Stimulated activated CD8-positive, alpha-beta memory T cell treated with anti-CD3 and anti-CD28 coated beads, Interleukin-4, amount 100 ng/mL, for 48 hours (primary cell): ENCODE data around the gene C10orf71.

ENCODE experiments used
- DNase-seq: peaks from one replicate; pipeline ENCODE4 v3.0.0-alpha.2; 2020

C10orf71 gene, protein sequence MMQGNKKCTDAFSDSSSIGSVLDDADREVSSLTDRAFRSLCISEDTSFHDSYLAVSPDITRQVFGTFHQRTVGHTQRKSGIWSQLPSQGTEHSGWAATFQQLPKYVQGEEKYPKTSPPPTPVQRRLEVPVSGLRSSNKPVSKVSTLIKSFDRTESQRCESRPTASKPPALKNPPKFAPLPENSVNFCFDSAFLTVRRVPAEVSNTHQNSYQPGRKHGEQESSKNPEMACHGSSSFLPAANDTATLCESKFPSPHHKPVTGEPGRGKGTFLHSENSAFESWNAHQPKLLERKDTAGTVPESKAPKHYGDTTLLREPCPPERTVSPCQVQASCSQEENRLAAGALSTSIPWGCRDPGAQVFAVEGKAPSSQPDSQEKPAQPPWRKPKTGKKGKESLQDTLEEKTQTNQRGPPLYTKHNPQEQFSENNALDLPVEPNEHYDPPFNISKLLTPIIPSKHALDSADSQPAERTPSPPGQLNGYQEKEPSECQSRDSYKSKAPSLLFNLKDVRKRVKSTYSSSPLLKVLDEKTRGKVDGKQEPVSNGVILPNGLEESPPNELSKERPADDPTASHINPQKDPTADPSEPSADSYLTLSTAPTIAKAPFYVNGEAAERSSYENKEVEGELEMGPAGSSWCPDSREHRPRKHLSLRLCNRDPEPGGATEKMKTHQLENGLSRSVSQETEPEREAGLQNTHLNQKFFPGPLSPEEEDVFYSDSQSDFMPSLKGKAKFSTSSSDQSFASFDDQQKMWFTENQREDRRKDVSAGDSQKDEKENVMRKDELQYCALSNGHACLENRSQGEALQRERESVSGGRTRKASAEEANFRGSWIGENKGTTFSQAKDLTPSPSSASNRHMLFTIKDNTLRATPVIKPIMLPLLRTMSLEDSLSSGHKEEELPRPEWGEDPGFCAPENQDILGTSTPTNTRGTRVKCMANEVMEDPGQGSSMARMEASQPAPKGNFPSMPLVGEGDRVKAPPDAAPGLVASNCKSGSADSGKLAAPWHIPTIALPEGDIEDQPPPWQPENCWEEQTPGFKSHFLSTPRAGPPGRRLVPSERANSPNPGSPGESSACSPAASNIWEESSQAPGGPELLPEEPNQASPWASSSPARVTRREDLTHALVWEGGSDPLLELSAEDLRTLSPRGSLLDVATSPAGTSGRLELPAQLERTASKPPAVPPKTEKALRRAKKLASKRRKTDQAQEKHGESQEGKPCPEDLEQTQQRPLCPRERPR (N-terminal part only)

DNA sequence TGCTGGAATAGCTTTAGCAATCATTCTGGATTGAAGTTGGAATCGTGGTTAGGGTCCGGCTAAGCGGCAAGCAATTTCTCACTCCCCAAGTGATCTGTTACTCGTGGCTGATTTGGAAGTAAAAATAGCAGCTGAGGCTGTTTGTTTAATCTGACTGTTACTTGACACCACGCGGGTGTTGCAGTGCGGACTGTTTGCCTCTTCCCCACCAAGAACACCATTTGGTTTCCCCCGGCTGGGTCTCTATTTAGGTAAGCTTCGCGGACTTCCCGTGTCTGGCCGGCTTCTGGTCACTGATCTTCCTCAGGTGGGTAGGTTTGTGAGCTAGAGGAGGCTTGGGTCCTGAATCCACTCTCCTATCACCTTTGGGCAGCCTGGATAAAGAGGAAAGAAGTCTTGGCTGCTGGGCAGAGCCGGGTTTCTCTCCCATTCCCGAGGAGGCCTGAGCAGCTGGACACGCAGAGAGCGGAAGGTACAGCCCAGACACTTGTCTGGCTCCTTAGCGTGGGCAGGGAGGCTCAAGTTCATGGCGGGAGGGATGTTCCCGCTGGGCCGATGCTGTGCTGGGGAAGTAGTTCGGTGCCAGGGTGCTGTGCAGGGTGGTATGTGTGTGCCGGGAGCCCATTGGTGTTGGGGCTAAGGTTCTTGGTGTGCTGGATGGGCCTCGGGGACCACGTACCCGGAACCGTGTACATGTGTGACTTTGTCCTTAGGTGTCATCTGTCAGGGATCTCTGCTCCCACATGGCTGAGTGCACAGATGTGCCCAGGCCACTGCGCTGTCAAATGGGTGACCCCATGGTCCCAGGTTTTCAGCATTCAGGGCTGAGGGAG is at the start of gene C10orf71:
C10orf71 (plus strand) TSS at position 188 of the 833 bp plus-strand sequence. CDS start 23,376 bp downstream, outside the sequence.
- no peak for DNase-seq

DNA sequence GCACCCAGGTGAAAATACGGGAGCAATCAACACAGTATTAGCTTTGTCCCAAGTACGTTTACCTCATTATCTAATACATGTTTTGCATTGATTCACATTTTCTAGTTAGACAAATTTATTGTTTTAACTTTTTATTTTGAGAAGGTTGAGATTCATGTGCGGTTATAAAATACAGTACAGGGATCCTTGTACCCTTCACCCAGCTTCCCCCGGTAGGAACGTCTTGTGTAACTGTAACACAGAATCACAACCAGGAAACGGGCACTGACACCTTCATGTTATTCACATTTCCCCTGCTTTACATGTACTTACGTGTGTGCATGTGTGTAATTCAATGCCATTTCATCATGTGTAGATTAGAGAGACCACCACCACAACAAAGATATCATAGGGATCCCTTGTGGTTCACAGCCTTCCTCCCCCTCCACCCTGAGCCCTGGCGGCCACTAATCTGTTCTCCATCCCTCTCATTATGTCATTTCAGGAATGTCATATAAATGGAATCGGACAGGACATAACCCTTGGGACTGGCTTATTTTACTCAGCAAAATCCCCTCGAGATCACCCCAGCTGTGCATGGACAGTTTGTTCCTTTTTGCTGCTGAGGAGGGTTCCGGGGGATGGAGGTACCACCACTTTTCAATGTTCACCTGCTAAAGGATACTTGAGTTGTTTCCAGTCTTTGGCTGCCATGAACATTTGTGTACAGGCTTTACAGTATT is 46.5 kb upstream of the C10orf71 start:
- DNase-seq: no peak

DNA sequence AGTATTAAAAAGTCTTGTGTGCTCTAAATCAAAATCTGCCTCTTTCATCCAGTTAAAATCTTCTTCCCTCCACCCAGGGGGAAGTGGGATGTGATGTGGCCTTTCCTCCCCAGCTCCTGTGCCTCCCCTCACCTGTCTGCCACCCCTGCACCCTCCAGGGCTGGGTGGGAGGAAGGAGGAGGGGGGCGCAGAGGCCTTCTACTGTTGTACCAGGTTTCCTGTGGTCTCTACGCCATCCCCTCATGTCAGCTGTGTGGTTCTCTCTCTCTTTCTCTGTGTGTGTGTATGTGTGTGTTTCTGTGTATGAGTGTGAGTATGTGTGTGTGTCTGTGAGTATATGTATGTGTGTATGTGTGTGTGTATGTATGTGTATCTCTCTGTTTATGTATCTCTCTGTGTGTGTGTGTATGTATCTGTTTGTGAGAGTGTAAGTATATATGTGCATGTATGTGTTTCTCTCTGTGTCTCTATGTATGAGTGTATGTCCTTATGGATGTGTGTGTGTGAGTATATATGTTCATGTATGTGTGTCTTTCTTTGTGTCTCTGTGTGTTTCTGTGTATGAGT is 45.5 kb upstream of the C10orf71 start:
- DNase-seq: no peak

DNA sequence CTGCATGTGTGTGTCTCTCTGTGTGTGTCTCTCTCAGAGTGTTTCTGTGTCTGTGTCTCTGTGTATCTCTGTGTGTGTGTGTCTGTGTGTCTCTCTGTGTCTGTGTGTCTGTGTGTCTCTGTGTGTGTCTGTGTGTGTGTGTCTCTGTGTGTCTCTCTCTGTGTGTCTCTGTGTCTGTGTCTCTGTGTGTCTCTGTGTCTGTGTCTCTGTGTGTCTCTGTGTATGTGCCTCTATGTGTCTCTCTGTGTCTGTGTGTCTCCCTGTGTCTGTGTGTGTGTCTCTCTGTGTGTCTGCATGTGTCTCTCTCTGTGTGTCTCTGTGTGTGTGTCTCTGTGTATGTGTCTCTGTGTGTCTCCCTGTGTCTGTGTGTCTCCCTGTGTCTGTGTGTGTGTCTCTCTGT is 44.8 kb upstream of the C10orf71 start:
- no peak for DNase-seq

DNA sequence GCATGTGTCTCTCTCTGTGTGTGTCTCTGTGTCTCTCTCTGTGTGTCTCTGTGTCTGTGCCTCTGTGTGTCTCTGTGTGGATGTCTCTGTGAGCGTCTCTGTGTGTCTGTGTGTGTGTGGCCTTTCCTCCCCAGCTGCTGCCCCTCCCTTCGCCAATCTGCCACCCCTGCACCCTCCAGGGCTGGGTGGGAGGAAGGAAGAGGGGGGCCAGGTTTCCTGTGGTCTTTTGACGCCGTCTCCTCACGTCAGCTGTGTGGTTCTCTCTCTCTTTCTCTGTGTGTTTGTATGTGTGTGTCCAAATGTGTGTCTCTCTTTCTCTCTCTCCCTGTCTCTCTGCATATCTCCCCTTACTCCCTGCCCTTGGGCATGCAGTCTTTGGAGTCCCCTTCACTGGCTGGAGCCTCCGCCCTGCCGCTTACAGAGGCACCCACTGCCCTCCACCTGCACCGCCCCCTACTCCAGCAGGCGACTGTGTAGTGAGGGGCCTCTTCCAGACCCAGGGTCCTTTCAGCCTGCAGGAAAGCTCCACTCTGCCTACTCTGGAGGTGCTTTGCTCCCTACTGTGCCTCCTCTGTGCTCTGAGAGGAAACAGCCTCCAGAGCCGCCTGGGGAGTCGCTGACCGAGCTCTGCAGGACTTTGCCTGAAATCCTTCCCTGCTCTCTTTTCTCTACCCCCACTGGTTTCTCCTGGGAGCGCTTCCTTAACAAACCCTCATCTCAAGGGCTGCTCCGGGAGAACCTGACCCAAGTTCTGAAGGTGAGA is 44.2 kb upstream of the C10orf71 start:
- DNase-seq: peak; percentile 35

DNA sequence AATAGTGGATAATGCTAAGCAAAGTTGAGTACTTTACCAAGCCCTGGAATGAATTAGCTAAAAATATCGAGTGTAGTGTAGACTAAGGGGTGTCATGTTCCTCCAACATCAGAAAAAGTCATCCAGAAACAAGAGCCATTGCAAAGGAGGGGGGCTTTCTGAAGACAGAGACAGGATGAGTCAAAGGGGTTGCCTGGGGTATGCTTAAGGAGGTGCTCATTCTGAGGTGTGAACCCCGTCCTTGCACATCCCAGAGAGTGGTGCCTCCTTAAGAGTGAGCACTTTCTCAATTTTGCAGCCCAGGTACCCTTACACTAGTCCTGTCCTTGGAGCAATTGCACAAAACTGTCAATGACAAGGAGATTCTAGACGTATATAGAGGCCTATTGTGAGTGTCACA is 43.1 kb upstream of the C10orf71 start:
- DNase-seq: no peak

DNA sequence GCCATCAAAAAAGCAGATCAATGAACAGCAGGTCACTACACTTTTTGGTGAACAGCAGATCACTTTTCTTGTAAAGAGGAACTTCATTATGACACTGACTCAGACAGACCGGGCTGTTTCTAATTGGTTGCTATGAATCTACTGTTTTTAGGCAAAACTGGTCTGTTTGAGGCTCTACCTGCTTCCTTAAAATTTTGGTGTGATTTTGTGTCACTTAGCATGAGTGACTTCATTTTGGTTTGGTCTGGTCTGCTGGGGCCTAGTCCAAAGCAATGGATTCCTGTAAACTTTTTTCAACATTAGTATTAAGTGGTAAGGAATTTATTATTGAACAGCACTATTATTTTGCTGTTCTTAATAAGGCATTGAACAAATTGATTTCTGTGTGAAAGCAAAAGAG is 41.8 kb upstream of the C10orf71 start:
- no peak for DNase-seq

DNA sequence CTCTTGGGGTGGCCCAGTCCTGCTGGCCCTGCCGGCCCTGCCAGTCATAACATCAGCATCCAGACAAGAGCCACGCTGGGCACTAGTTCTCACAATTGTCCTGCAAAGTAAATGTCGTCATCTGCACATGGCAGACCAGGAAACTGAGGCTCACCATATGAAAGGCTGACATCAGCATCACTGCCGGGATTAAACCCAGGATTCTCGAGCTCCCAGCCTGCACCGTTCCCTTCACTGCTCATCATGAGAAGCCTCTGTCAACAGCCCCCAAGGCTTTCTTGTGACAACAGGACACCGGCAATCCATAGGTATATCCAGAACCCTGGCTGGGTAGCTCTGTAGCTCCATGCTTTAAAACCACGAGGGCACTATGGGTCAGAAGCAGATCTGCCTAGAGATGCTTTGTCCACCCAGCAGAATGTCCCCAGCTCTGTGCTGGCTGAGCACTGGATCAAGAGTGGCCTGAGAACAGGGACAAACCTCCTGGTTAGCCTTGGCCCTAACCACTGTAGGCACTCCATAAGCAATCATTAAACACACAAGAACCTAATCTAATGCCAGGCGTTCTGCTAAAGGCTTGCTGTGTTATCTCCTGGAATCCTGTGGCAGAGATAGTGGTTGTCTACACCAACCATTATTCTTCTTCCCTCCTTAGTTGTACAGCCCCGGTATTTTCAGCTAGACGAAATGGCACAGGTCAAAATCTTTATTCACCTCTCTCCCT is 41.2 kb upstream of the C10orf71 start:
- no peak for DNase-seq

DNA sequence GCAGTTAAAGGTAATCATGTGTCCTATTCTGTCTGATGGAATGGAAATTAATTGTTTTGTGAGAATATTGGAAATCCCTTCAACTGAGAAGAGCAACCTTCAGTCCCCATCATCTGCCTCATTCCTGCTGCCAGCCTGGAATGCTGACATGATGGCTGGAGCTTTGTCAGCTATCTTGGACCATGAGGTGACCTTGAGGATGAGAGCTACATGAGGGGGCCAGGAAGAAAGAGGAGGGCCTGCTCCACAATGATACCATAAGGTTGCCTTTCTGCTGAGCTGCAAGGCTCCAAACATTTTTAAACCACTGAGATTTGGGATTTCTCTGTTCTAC is 40.7 kb upstream of the C10orf71 start:
- DNase-seq: no peak

DNA sequence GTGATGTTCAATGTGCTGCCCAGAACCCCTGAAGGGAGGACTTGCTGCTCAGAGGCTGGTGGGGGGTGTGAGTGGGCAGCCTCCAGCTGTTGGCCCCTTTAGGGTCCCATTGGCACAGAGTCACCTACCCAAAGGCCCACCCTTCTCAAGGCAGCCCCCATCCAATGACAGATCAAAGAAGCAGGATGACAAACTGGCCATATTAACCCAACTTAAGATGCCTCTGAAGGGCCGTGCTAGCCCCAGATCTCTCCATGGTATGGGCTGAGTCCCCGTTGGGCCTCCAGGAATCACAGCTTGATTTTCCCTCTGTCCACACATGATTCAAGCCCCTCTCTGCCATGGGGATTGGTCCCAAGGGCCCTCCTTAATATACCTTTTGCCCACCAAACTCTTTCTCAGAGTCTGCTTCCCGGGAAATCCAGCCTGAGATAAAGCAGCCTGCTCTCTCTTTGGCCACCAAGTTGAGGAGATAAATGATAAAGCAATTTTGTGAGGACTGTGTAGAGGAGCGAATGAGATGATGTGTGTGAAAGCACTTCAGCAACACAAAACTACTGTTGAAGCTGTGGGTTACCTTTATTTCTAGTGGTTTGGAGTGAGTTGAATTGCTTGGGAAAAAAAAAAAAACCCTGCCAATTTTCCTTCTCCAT is 38.2 kb upstream of the C10orf71 start:
- no peak for DNase-seq

DNA sequence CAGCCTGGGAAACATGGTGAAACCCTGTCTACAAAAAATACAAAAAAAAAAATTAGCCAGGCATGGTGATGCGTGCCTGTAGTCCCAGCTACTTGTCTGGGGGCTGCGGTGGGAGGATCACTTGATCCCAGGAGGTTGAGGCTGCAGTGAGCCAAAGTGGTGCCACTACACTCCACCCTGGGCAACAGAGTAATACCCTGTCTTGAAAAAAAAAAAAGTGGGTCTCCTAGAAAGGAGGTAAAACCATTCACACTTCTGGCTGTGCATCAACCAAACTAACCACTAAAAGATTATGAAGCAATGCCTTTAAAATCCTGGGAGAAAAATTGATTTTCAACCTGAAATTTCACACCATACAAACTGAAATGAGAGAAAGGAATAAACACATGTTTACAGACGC is 35.4 kb upstream of the C10orf71 start:
- no peak for DNase-seq

DNA sequence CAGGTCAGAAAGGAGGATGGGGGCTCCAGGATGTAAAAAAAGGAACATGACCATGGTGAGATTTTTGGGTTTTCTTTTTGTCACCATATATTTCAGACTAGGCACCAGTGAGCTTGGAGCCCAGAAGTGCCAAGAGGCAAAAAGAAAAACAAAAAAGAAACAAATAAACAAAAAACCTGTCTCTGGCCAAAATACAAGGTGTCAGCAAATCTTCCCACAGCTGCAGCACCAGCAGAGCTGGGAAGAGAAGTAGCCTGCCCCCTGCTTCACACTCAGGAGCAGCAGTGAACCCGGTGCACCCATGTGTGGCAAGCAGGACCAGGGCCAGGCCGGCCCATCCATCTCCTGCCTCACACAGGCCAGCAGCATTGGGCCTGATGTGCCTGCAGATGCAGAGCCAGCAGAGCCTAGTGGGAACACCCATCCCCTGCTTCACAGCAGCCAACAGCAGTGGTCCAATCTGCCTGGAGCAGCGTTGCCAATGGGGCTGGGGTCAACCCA is 34.7 kb upstream of the C10orf71 start:
- no peak for DNase-seq

DNA sequence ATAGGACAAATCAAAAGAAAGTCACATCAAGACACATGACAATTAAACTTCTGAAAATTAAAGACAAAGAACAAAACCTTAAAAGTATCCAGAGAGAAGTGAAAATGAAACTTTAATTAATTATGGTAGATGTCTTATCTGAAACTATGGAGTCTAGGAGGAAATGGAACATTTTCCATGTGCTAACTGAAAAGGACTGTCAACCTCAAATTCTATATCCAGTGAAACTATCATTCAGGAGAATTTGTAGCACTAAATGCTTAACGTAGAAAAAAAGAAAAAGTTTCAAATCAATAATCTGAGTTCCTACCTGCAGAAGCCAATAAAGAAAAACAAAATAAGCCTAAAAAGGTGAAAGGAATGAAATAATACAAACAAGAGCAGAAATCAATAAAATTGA is 33.1 kb upstream of the C10orf71 start:
- DNase-seq: no peak

DNA sequence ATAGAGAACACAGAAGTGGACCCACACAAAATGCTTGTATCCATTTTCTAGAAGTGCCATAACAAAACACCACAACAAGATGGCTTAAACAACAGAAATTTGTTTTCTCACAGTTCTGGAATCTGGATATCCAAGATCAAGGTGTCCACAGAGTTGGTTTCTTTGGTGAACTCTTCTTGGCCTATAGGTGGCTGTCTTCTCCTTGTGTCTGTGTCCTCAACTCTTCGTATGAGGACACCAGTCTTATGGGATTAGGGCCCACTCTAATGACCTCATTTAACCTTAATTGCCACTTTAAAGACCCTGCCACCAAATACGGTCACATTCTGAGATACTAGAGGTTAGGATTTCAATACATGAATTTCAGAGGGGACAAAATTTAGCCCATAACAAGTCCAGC is 30.8 kb upstream of the C10orf71 start:
- no peak for DNase-seq

DNA sequence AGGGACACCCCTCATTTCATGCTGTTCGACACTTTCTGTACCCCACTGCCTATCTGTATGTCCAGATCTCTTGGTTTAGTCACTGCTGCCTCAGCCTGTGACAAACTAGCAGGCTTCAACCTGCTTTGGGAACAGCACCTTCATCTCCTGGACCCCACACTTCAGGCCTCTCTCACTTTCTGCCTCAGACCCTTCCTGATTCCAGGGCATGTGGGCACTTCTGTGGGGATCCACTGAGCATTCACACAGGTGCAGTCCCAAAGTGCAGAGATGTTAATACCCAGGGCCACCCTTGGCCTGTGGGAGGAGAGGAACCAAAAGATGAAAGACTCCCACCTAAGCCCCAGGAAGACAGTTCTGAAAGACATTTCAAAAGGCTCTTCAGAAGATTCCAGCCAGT is 29.4 kb upstream of the C10orf71 start:
- DNase-seq: no peak

DNA sequence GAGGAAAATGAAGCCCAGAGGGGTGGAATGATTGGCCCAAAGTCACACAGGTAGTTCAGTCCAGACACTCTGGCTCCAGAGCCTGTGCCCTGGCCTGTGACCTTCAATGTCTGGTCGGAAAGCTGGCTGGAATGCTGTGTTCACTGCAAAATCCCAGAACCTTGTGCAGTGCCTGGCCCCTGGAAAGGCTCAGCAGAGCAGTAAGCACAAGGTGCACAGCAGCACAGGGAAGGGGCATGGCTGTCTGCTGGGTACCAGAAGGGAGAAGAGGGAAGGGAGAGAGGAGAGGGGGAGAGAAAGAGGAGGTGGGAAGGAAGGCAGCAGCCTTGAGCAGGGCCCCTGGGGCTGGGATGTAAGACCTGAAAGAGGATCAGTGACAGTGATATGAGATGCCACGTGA is 28.4 kb upstream of the C10orf71 start:
- no peak for DNase-seq

DNA sequence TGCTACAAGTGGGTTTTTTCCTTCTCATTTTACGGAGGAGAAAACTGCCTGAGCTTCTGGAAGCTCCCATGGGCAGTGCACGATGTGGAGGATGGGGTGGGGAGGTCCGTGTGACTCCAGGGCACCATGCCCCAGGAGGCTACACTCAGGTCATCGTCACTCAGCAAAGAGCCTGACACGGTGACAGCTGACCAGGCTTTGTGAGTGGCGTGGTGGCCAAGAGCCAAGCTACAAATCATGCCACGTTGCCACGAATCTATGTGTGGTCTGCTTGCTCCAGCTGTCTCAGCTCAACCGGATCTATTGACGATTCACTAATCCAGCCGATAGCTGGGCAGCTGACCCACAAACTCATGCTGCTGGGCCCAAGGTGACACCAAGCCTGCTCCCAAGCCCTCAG is 27.6 kb upstream of the C10orf71 start:
- no peak for DNase-seq

DNA sequence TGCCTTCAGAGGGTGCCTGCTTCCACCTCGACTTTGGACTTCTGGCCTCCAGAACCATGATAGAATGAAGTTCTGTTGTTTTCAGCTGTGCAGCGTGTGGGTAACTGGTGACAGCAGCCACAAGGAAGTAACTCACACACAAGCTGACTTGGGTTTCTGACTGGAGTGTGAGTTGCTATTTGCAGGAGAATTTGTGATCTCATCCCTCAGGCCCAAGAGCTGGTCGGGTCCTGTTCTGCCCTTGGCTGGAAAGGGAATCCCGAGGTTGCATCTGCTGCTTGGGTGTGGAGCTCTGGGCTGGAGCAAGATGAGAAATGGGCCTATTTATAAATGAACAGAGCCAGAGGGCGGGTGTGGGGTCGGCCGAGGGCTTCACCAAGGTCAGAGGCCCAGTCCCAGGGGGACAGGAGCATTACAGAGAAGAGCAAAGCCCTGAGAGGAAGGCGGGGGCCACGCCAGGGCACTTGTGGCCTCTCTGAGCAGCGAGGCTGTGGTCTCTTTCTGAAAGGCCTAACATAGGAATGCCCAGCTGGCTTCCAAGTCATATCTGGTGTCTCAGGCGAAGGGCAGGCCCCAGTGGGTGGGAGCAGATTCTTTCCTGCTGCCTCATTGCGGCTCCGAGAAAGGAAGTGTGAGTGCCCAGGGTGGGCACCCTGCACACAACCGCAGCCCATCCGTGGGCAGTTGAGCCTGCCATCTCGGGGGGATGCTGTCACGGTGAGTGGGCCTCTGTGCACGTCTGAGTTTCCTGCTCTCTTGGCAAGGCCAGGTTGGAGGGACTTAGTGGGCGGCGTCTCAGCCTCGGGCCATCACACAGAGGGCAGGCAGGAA is 26.5 kb upstream of the C10orf71 start:
- peak; percentile 39 for DNase-seq
